Dendritic cell treated with granulocyte-macrophage colony-stimulating factor and Interleukin-4, amounts not matched to agents 40 ng/mL and 50 ng/mL, for 4 days (primary cell): ENCODE measurements around the gene NKD2.

ENCODE experiments used
- H3K27ac Mint-ChIP-seq: one replicate; pipeline ENCODE4 v1.8.0; 2022; ENCODE audit warnings: mild to moderate bottlenecking, mixed read lengths
- H3K27me3 Mint-ChIP-seq: one replicate; pipeline ENCODE4 v1.8.0; 2022; ENCODE audit warnings: mild to moderate bottlenecking, mixed read lengths
- H3K36me3 Mint-ChIP-seq: one replicate; pipeline ENCODE4 v1.8.0; 2022; ENCODE audit warnings: low read depth, mixed read lengths
- H3K4me1 Mint-ChIP-seq: one replicate; pipeline ENCODE4 v1.8.0; 2022; ENCODE audit warnings: low read depth, mixed read lengths
- H3K4me3 Mint-ChIP-seq: one replicate; pipeline ENCODE4 v1.8.0; 2022; ENCODE audit warnings: mild to moderate bottlenecking, moderate library complexity, mixed read lengths
- H3K9me3 Mint-ChIP-seq: one replicate; pipeline ENCODE4 v1.8.0; 2022; ENCODE audit warnings: mixed read lengths
- intact Hi-C: fragments of 100-400 bp; cut with micrococcal nuclease; formaldehyde crosslinking; loops from one replicate; pipeline ENCODE4 v1.15.0; 2022

The NKD2 gene

GRCh38 chr5:1048861-1049838 is 40.5 kb downstream of the NKD2 start:
- H3K9me3 Mint-ChIP-seq = peaks cover 46% of the 10 kb centered on the region

DNA sequence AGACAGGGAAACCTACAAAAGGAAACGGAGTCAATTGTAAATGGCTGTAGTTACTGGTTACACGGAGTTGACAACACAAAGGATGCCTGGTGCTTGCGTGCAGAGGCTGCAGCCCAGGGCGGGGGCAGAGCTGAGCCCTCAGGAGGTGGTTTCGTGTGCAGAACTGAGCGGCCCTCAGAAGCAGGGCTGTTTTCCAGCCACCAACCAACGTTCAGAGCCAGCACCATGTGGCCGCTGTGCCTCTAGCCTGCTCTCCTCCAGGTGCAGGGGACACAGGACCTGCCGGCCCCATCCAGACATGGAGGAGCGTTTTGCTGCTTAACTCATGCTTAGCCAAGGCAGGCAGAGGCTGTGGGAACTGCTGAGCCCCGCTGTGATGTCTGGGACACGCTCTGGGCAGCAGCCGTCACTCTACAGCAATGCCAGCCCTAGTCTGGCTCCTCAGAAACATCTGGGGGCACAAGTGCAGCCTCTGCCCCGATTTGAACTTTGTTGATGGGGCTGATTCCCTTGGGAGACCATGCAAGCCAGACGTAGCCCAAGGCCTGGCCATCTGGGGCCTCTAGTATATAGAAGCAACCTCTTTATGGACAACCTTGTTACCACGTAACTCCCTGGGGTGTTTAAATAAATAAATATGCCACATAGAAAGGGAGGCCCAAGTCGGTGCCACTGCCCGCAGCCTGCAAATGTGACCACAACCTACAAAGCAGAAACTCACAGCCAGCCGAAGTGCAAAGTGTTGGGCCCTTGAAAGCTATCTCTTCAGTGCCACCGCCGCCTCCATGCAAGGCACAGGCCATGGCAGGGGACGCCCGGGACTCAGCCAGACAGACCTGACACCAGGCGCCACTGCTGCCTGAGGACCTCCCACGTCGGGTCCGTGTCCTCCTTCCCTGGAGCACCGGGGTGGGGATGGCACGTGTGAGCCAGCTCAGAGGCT is 42.1 kb downstream of the NKD2 start:
- Mint-ChIP-seq H3K27ac (no peak overlapping the region), H3K4me1 (peaks cover under 1% of the 10 kb centered on the region), H3K27me3 (no peaks in the 10 kb centered on the region), H3K9me3 (peaks cover 31% of the 10 kb centered on the region), H3K4me3 (no peak overlapping the region), H3K36me3 (peaks cover 47% of the 10 kb centered on the region)
- intact Hi-C loops = no loop called here

More at GRCh38 chr5:1048861-1049838, 40.5 kb downstream of the NKD2 start:
- H3K36me3 Mint-ChIP-seq = peaks cover 31% of the 10 kb centered on the region
- intact Hi-C loops = no loop called here
- H3K27me3 Mint-ChIP-seq = no peaks in the 10 kb centered on the region
- no peak overlapping the region for H3K4me3 Mint-ChIP-seq
- H3K4me1 Mint-ChIP-seq = no peaks in the 10 kb centered on the region
- no peak overlapping the region for H3K27ac Mint-ChIP-seq

DNA sequence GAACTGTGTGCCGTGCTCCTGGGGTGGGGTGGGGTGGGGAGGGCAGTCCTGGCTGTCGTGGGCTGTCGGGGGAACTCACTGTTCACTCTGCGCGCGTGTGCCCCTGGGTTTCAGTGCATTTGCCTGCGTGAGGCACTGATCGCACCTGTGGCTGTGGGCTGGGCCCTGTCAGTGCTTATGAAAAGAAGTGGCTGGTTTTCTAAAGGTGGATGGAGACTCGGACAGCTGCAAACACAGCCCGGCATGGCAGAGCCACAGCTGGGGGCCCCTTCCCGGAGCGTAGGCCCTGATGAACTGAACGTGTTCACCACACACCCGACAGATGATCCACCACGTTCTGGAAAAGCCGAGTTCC is 42.7 kb downstream of the NKD2 start:
- Mint-ChIP-seq H3K27ac (no peak overlapping the region), H3K9me3 (peaks cover 24% of the 10 kb centered on the region), H3K4me3 (no peak overlapping the region), H3K36me3 (peaks cover 53% of the 10 kb centered on the region), H3K4me1 (peaks cover 6% of the 10 kb centered on the region), H3K27me3 (no peaks in the 10 kb centered on the region)
- intact Hi-C loops = no loop called here

GRCh38 chr5:1052076-1052475 is 43.5 kb downstream of the NKD2 start:
- peaks cover 17% of the 10 kb centered on the region for H3K9me3 Mint-ChIP-seq
- peaks cover 6% of the 10 kb centered on the region for H3K4me1 Mint-ChIP-seq
- H3K36me3 Mint-ChIP-seq = peaks cover 61% of the 10 kb centered on the region
- no peak overlapping the region for H3K27ac Mint-ChIP-seq
- no peaks in the 10 kb centered on the region for H3K27me3 Mint-ChIP-seq
- H3K4me3 Mint-ChIP-seq = no peak overlapping the region
- intact Hi-C loops = no loop called here

DNA sequence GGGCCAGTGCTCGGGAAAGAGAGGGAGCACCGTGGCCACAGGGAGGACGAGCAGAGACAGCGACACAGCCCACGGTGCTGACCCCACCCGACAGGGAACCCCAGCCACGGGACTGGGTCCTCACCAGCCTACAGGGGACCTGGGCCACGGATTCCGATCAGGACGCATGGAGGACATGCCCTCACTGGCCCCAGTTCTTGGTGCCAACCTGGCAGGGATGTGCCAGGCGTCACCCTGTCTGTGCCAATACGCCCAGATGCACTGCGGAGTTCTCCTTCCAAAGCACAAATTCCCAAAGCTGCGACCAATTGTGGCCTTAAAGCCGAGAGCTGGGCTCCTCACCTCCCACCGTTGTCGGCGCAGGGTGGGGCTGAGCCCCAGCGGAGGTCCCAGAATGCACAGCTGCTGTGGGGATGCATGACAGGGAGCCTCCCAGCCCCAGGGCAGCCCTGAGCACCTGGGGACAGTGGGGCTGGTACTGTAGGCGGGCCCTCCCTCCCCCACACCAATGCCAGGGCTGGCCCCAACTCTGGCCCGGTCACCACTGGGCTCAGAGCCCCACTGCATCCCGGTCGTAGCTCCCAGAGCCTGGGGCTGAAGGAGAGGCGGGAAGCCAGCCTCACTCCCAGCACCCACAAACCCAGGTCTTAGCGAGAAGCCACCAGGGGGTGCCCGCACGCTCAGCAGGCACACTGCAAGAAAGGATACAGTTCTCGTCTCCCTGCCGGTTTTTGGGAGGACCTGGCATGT is 44.2 kb downstream of the NKD2 start:
- intact Hi-C loops = no loop called here
- H3K9me3 Mint-ChIP-seq = peaks cover 10% of the 10 kb centered on the region
- H3K27me3 Mint-ChIP-seq = no peaks in the 10 kb centered on the region
- H3K4me3 Mint-ChIP-seq = no peak overlapping the region
- peaks cover 68% of the 10 kb centered on the region for H3K36me3 Mint-ChIP-seq
- H3K27ac Mint-ChIP-seq = no peak overlapping the region
- peaks cover 6% of the 10 kb centered on the region for H3K4me1 Mint-ChIP-seq

DNA sequence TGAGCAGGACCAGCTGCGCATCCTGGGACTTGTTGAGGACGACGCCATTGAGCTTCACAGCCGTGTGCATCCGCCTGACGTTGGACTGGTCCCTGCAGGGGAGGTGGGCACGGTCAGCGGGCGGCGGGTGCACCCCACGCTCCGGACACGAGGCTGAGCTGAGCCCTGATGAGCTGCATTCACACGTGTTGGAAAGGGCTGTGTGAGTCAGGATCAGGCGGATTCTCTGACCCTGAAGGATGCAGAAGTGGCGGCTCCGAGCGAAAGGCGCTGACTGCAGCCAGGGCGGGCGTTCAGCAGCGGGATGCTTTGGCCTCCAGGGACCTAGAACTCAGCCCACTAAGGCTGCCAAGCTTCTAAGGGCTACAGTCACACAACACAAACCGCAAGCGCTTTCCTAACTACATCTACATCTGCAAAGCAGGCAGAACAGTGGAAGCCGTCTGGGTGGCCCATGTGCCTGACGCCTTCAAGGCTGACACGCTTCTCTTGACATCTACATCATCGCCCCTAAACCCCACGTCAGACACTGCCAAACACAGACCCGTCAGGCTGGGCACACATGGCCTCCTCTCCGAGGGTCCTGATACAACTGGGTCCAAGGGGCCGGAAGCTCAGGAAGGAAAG is 44.9 kb downstream of the NKD2 start:
- Mint-ChIP-seq H3K36me3 (peaks cover 75% of the 10 kb centered on the region), H3K4me1 (peaks cover 6% of the 10 kb centered on the region), H3K27me3 (no peaks in the 10 kb centered on the region), H3K9me3 (peaks cover 3% of the 10 kb centered on the region), H3K27ac (no peak overlapping the region), H3K4me3 (no peak overlapping the region)
- intact Hi-C loops = no loop called here

- Mint-ChIP-seq H3K27me3 (no peaks in the 10 kb centered on the region), H3K4me1 (peaks cover 6% of the 10 kb centered on the region), H3K9me3 (no peaks in the 10 kb centered on the region), H3K36me3 (peaks cover 82% of the 10 kb centered on the region), H3K27ac (peak overlapping the region; percentile 42), H3K4me3 (no peak overlapping the region)
- intact Hi-C loops = no loop called here
Observed at GRCh38 chr5:1054018-1054798, 45.6 kb downstream of the NKD2 start.

DNA sequence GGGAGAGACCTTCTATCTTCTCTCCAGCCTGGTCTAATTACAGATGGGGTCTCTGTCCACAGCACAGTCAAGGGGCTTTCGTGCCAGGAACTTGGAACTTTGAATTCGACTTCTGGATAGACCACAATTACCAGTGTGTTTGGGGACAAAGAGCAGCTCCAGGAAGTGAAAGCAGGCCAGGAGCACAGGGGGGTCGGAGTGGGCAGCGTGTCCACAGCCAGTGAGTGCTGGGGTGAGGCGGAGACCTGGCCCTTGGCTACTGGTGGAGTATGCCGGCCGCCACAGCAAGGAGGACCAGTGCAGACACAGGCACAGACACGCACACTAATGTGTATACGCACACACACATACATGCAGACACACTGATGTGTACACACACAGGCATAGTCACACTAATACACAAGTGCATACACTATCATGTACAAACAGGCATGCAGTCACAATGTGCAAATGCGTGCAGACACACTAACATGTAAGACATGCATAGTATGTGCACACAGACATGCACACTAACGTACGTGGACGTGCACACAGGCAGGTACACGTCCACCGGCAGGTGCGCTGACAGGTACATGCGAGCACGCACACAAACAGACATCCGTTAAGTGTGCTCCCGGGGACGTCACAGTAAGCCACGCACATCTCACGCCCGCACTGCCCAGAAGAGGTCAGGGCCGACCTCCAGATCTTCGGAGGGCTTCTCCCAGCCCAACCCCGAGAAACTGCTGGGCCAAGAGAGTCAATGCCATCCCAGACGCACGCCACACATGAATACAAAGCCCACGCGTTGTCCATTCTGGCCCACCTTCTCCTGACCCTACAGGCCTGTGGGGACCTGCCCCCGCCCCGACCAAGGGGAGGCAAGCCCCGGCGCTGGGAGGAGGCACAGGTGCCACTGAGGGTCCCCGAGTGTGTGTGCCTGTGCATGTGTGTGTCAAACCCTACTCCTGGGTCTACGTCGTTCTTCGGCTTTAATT is 46.5 kb downstream of the NKD2 start:
- Mint-ChIP-seq H3K4me3 (no peak overlapping the region), H3K9me3 (no peaks in the 10 kb centered on the region), H3K36me3 (peaks cover 91% of the 10 kb centered on the region), H3K27ac (no peak overlapping the region), H3K27me3 (no peaks in the 10 kb centered on the region), H3K4me1 (peaks cover 6% of the 10 kb centered on the region)
- intact Hi-C loops = no loop called here

- Mint-ChIP-seq H3K9me3 (no peaks in the 10 kb centered on the region), H3K27ac (no peak overlapping the region), H3K36me3 (peaks cover 99% of the 10 kb centered on the region), H3K27me3 (no peaks in the 10 kb centered on the region), H3K4me3 (no peak overlapping the region), H3K4me1 (peaks cover 6% of the 10 kb centered on the region)
- intact Hi-C loops = no loop called here
Observed at GRCh38 chr5:1055896-1056610, 47.5 kb downstream of the NKD2 start.

DNA sequence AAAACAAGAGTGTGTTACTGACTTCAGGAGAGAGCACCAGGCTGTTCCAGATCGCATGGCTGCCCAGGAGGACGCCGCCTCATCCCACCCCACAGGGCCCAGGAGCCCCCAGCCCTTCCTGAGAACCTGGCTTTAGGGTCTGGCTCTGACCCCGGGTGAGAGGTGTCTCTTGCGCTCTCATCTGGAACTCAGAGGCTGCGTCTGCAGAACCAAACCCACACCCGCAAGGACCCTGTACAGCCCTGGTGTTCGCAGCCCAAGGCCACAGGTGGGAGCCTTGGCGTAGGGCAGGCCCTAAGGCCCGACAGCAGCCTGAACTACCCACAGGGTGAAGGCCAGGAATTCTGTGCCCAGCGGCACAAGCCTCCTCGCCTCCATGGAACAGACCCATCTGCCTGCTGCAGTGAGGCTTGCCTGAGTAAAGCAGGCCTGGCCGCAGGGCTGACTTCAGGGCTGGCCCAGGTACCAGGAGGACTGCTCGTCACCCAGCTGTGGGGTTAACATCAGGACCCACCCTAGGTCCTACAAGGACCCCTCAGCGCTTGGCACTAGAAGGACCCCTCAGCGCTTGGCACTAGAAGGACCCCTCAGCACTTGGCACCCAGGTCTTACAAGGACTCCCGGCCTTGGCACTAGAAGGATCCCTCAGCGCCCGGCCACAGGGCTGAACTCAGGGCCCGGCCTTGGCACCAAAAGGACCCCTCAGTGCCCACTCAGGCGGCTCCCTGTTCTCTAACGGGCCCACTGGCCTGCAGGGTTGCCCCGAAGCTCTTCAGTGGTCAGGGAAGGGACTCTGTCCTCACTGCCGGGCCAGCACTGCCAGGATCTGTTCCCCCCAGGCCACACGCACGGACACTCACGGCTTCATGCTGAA is 48.2 kb downstream of the NKD2 start:
- Mint-ChIP-seq H3K9me3 (no peaks in the 10 kb centered on the region), H3K4me1 (peaks cover 6% of the 10 kb centered on the region), H3K27me3 (no peaks in the 10 kb centered on the region), H3K4me3 (no peak overlapping the region), H3K27ac (no peak overlapping the region), H3K36me3 (peaks cover 99% of the 10 kb centered on the region)
- intact Hi-C loops = no loop called here
